ENCODE data around the gene ZNF101. TPM values are rescaled to one million over a fixed set of nuclear protein-coding genes. Genes with fewer than 3 reads are reported as not detected.
A peak's percentile ranks its signal among the peaks of the same experiment; 100 is the strongest.
"Not testable (repeated sequence)": the region's sequence is repeated elsewhere in the genome, so short reads cannot be mapped to it uniquely, and the experiment has no call there.

ZNF101 gene
- total RNA-seq, 1 donor from 2014 or later, result 29.5 TPM

DNA sequence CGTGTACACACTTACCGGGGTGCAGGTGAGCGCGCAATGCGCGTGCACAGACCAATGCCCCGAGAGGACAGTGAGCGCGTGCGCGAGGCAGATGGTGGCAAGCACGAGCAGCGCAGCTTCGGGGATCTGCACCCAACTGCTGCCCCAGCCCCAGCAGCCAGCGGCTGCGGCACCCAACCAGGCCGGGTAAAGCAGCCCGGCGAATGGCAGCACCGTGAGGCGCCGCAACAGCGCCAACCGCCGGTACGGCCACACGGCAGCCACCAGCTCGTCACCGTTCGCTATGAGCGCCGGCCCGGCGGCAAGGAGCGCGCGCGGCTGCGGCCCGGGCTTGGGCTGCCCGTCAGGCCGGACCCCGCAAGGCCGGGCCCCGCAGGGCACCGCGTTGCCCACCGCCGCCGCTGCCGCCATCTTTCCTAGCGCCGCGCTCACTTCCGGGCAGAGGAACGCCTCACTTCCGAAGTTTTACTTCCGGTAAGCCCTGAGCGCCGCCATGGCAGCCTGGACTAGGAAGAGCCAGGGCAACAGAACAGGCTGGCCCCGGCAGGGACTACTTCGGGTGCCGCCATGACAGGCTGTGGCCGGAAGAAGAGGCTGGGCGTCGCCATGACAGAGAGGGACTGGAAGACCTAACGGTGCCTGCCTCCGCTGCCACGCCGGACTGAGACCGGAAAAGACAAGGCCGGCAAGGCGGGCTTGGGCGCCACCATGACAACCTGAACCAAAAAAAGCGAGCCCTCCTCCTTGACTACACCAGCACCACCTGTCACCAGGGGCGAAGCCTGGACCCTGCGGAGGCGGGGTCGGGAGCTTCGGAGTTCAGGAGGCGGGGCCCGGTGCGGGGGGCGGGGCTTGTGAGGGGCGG lies 5.2 kb upstream of the ZNF101 start, which contains the start of gene ATP13A1:
ATP13A1 (minus strand) TSS at position 421 of the 865 bp plus-strand sequence; CDS start at position 411, 10 bp downstream.
- Histone ChIP-seq H3K4me3 (peak within 1 kb of the TSS; percentile 86), H3K79me2 (ENCODE audit: low read depth) (peaks cover 41% of the 10 kb centered on the region), H3K9me3 (ENCODE audit: low read depth) (no peaks in the 10 kb centered on the region), H3K36me3 (no peaks in the 10 kb centered on the region), H3K4me2 (peak within 1 kb of the TSS; percentile 90), H2AFZ (replicated peaks) (peak within 1 kb of the TSS; percentile 67), H4K20me1 (ENCODE audit: low read depth) (peaks cover 28% of the 10 kb centered on the region), H3K27ac (peak within 1 kb of the TSS; percentile 80), H3K4me1 (peaks cover 18% of the 10 kb centered on the region), H3K9ac (peak within 1 kb of the TSS; percentile 68), H3K27me3 (no peaks in the 10 kb centered on the region), H3F3A (ENCODE audit: low read depth) (peaks cover 32% of the 10 kb centered on the region)
- TF ChIP-seq, protein P1, sequence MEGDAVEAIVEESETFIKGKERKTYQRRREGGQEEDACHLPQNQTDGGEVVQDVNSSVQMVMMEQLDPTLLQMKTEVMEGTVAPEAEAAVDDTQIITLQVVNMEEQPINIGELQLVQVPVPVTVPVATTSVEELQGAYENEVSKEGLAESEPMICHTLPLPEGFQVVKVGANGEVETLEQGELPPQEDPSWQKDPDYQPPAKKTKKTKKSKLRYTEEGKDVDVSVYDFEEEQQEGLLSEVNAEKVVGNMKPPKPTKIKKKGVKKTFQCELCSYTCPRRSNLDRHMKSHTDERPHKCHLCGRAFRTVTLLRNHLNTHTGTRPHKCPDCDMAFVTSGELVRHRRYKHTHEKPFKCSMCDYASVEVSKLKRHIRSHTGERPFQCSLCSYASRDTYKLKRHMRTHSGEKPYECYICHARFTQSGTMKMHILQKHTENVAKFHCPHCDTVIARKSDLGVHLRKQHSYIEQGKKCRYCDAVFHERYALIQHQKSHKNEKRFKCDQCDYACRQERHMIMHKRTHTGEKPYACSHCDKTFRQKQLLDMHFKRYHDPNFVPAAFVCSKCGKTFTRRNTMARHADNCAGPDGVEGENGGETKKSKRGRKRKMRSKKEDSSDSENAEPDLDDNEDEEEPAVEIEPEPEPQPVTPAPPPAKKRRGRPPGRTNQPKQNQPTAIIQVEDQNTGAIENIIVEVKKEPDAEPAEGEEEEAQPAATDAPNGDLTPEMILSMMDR (IDR thresholded peaks at IDR 0.05), result peak; percentile 38
- no peak for TF ChIP-seq EZH2 (IDR thresholded peaks at IDR 0.05)
- TF ChIP-seq EZH2phosphoT487 (IDR thresholded peaks at IDR 0.05), result no peak
- Mint-ChIP-seq H3K27me3 (ENCODE audit: insufficient read depth, low read depth) (peaks cover 9% of the 10 kb centered on the region), H3K27ac (peak within 1 kb of the TSS; percentile 70), H3K4me3 (peak within 1 kb of the TSS; percentile 93), H3K4me1 (peaks cover 24% of the 10 kb centered on the region), H3K36me3 (peaks cover 15% of the 10 kb centered on the region), H3K9me3 (no peaks in the 10 kb centered on the region)
- peak; percentile 97 for DNase-seq (ENCODE audit: low spot score)

DNA sequence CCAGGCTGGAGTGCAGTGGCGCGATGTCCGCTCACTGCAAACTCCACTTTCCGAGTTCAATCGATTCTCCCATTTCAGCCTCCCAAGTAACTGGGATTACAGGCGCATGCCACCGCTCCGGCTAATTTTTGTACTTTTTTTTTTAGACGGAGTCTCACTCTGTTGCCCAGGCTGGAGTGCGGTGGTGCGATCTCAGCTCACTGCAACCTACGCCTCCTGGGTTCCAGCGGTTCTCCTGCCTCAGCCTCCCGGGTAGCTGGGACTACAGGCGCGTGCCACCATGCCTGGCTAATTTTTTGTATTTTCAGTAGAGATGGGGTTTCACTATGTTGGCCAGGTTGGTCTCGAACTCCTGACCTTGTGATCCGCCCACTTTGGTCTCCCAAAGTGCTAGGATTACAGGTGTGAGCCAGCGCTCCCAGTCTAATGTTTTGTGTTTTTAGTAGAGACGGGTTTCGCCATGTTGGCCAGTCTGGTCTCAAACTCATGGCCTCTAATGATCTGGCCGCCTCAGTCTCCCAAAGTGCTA lies 3.2 kb upstream of the ZNF101 start:
- Mint-ChIP-seq H3K36me3 (peaks cover 12% of the 10 kb centered on the region), H3K4me1 (peaks cover 31% of the 10 kb centered on the region), H3K4me3 (peak overlapping the region; percentile 48)
- H3K9ac ChIP-seq; H3K9me3 ChIP-seq (ENCODE audit: low read depth); H3K27me3 ChIP-seq; H3K27ac ChIP-seq; H3K4me3 ChIP-seq; H3K27me3 Mint-ChIP-seq (ENCODE audit: insufficient read depth, low read depth); H3K27ac Mint-ChIP-seq; H3K36me3 ChIP-seq; H3K4me2 ChIP-seq; DNase-seq (ENCODE audit: low spot score); H3K9me3 Mint-ChIP-seq; H2AFZ ChIP-seq (replicated peaks): not testable (repeated sequence)
- peaks cover 29% of the 10 kb centered on the region for H3K4me1 ChIP-seq
- H4K20me1 ChIP-seq (ENCODE audit: low read depth), result peaks cover 25% of the 10 kb centered on the region
- peaks cover 46% of the 10 kb centered on the region for H3K79me2 ChIP-seq (ENCODE audit: low read depth)
- H3F3A ChIP-seq (ENCODE audit: low read depth), result peaks cover 48% of the 10 kb centered on the region

DNA sequence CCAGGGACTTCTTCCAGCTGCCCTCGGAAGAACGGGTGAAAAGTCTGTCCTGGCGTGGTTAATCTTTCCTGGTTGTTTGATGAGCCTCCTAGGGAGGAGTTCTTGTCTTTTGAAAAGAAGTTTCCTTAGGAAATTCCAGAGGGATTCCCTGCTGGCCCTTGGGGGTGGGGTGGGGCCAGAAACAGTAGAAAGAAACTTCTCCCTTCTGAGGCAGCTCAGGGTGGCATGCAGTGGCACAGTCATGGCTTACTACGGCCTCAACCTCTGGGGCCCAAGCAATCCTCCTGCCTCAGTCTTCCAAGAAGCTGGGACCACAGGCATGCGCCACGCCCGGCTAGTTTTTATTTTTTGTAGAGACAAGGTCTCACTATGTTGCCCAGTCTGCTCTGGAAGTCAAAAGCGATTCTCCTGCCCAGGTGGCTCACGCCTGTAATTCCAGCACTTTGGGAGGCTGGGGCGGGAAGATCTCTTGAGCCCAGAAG lies 1.5 kb downstream of the ZNF101 start:
- H4K20me1 ChIP-seq (ENCODE audit: low read depth), result no peaks in the 10 kb centered on the region
- peaks cover 12% of the 10 kb centered on the region for H3K27me3 Mint-ChIP-seq (ENCODE audit: insufficient read depth, low read depth)
- H3F3A ChIP-seq (ENCODE audit: low read depth), result peaks cover 22% of the 10 kb centered on the region
- H3K36me3 ChIP-seq, result peaks cover 3% of the 10 kb centered on the region
- peak overlapping the region; percentile 65 for H3K27ac ChIP-seq
- H3K4me1 ChIP-seq, result peaks cover 14% of the 10 kb centered on the region
- H3K4me1 Mint-ChIP-seq, result peaks cover 13% of the 10 kb centered on the region
- H2AFZ ChIP-seq (replicated peaks), result no peak overlapping the region
- H3K9me3 ChIP-seq (ENCODE audit: low read depth), result no peaks in the 10 kb centered on the region
- peak overlapping the region; percentile 92 for H3K4me3 ChIP-seq
- peaks cover 62% of the 10 kb centered on the region for H3K79me2 ChIP-seq (ENCODE audit: low read depth)
- no peaks in the 10 kb centered on the region for H3K27me3 ChIP-seq
- peaks cover 21% of the 10 kb centered on the region for H3K36me3 Mint-ChIP-seq
- DNase-seq (ENCODE audit: low spot score), result peak; percentile 66
- TF ChIP-seq EZH2 (IDR thresholded peaks at IDR 0.05) (no peak), EZH2phosphoT487 (IDR thresholded peaks at IDR 0.05) (no peak)
- TF ChIP-seq, protein P1 (IDR thresholded peaks at IDR 0.05), result no peak
- peak overlapping the region; percentile 84 for H3K4me2 ChIP-seq
- H3K9ac ChIP-seq, result peak overlapping the region; percentile 91
- H3K4me3 Mint-ChIP-seq, result peak overlapping the region; percentile 86
- no peak overlapping the region for H3K27ac Mint-ChIP-seq
- H3K9me3 Mint-ChIP-seq, result peaks cover 26% of the 10 kb centered on the region

All from neural progenitor cell (in vitro differentiated cells).